Stomach (tissue), 4 donors: Measurements from ENCODE around the gene PTPRE.

Source experiments
- POLR2A ChIP-seq, 4 donors: fragments of 450-650 bp; IDR thresholded peaks; one replicate each; pipeline ENCODE4 v1.6.1; 2016; ENCODE audit warnings: antibody characterized with exemption in 4 of 4, control low read depth in 2 of 4, mild to moderate bottlenecking in 1 of 4, moderate library complexity in 1 of 4
- POLR2AphosphoS5 ChIP-seq, 3 donors: sonication (generic); formaldehyde crosslinking; IDR thresholded peaks; one replicate each; pipeline ENCODE4 v1.6.1; 2016; ENCODE audit warnings: antibody characterized with exemption in 3 of 3
- TF ChIP-seq, protein P1 (sequence below), 7 experiments: fragments of 450-650 bp in 4 of 7; fragments of 200-600 bp in 3 of 7; sonication (generic) in 3 of 7; IDR thresholded peaks; one replicate each; pipeline ENCODE4 v1.5.1; 2016 to 2019; ENCODE audit warnings: antibody characterized with exemption in 7 of 7, control low read depth in 2 of 7, mild to moderate bottlenecking in 1 of 7

DNA sequence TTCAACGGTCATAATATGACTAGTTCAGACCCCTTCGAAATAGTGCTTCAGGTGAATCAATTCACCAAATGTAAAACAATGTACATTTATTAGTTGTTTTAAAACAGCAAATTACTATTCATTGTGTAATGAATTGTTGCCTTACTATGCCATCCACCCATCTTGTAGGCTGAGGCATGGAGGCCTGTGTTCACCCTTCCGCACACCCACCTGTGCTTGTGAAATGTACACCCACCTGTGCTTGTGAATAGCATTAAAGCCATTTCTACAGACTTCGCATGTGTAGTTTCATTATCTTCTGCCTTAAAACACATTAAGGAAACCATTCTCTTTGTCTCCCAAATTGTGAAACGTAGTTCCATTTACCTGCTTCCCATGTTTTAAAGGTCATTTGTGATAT is 31.0 kb upstream of the PTPRE start:
- TF ChIP-seq POLR2A (IDR thresholded peaks at IDR 0.05) (no peak), POLR2AphosphoS5 (IDR thresholded peaks at IDR 0.05) (no peak)
- TF ChIP-seq, protein P1, sequence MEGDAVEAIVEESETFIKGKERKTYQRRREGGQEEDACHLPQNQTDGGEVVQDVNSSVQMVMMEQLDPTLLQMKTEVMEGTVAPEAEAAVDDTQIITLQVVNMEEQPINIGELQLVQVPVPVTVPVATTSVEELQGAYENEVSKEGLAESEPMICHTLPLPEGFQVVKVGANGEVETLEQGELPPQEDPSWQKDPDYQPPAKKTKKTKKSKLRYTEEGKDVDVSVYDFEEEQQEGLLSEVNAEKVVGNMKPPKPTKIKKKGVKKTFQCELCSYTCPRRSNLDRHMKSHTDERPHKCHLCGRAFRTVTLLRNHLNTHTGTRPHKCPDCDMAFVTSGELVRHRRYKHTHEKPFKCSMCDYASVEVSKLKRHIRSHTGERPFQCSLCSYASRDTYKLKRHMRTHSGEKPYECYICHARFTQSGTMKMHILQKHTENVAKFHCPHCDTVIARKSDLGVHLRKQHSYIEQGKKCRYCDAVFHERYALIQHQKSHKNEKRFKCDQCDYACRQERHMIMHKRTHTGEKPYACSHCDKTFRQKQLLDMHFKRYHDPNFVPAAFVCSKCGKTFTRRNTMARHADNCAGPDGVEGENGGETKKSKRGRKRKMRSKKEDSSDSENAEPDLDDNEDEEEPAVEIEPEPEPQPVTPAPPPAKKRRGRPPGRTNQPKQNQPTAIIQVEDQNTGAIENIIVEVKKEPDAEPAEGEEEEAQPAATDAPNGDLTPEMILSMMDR (IDR thresholded peaks at IDR 0.05), result no peak
